Upper lobe of left lung (tissue), 4 donors: ENCODE measurements around the gene MLPH.

Experiments used
- POLR2AphosphoS5 ChIP-seq, 2 donors: sonication (generic); formaldehyde crosslinking; IDR thresholded peaks; one replicate each; pipeline ENCODE4 v1.5.1; 2017; ENCODE audit warnings: antibody characterized with exemption in 2 of 2
- TF ChIP-seq, protein P1 (sequence below), 6 experiments: fragments of 450-650 bp in 4 of 6; fragments of 200-600 bp in 2 of 6; sonication (generic) in 2 of 6; IDR thresholded peaks; one replicate each; pipeline ENCODE4 v1.5.1; 2016 to 2019; ENCODE audit warnings: antibody characterized with exemption in 6 of 6

DNA sequence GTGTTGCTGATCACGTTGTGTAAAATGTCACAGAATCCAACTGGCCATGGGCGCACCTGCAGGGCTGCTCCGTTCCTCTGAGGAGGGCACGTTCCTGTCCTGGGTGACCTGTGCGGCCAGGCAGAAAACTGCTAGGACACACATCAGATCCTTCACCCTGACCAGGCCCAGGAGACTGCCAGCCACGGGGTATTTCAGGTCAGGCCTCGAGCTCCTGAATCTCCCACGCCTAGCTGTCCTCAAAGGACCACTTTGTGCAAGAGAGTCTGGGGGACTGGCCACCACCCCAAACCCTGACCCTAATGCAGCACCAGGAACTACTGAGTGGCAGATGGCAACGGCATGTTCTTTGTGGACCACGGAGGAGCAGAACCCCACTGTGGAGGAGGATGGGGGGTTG, 90.4 kb downstream of the MLPH start:
- TF ChIP-seq, protein P1, sequence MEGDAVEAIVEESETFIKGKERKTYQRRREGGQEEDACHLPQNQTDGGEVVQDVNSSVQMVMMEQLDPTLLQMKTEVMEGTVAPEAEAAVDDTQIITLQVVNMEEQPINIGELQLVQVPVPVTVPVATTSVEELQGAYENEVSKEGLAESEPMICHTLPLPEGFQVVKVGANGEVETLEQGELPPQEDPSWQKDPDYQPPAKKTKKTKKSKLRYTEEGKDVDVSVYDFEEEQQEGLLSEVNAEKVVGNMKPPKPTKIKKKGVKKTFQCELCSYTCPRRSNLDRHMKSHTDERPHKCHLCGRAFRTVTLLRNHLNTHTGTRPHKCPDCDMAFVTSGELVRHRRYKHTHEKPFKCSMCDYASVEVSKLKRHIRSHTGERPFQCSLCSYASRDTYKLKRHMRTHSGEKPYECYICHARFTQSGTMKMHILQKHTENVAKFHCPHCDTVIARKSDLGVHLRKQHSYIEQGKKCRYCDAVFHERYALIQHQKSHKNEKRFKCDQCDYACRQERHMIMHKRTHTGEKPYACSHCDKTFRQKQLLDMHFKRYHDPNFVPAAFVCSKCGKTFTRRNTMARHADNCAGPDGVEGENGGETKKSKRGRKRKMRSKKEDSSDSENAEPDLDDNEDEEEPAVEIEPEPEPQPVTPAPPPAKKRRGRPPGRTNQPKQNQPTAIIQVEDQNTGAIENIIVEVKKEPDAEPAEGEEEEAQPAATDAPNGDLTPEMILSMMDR (IDR thresholded peaks at IDR 0.05): no peak
- no peak for TF ChIP-seq POLR2AphosphoS5 (IDR thresholded peaks at IDR 0.05)
